ENCODE results near the gene TBX22.
"Not testable (repeated sequence)": the region's sequence is repeated elsewhere in the genome, so short reads cannot be mapped to it uniquely, and the experiment has no call there.

TBX22 gene, protein sequence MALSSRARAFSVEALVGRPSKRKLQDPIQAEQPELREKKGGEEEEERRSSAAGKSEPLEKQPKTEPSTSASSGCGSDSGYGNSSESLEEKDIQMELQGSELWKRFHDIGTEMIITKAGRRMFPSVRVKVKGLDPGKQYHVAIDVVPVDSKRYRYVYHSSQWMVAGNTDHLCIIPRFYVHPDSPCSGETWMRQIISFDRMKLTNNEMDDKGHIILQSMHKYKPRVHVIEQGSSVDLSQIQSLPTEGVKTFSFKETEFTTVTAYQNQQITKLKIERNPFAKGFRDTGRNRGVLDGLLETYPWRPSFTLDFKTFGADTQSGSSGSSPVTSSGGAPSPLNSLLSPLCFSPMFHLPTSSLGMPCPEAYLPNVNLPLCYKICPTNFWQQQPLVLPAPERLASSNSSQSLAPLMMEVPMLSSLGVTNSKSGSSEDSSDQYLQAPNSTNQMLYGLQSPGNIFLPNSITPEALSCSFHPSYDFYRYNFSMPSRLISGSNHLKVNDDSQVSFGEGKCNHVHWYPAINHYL

GRCh38 chrX:80014141-80014940, at the start of gene TBX22:
TSS of gene TBX22 (plus strand) at chrX:80014753. CDS start at chrX:80022270, 7,517 bp downstream.
- DNase-seq (ENCODE audit: low spot score): no peak

- DNase-seq (ENCODE audit: low spot score): no peak
These were observed 38.9 kb upstream of the TBX22 start for GRCh38 chrX:79975605-79976004.

GRCh38 chrX:80004458-80004857, 10.1 kb upstream of the TBX22 start:
- DNase-seq (ENCODE audit: low spot score): no peak

DNA sequence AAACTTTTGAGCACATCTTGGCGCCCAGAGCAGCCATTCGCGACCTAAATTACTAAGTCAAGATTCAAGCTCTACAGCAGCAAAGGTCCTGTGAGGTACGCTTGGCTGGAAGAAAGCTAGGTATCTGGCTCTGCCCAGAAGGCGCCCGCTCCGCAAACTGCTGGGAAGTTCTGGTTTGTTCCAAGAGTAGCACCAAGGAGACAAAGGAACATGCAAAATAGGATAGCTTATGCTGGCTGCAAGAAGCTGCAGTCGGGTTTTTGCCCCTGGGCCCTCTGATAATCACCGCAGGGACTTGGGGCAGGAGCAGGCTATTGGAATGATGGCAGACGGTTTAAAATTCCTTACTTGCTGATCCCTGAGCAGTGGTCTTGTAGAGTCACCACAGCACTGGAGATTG, 3.0 kb upstream of the TBX22 start:
- no peak for DNase-seq (ENCODE audit: low spot score)

DNA sequence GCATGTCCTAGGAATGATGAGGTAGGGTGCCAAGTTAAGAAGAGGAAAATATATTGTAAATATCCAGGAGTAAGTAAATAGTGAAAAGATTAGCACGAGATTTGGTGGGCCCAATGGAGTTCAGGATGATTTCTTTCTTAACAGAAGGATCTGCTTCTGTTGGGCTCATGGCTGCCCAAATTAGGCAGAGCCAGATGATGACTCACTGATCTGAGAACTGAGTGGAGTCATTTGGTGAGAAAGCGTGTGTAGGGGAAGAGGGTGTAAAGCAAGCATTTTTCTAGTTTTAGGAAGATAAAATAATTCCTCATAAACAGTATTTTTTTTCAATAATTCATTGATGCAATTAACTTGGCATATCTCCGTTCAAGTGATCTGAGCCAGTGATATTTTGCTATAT, 1.6 kb downstream of the TBX22 start:
- DNase-seq (ENCODE audit: low spot score): no peak

GRCh38 chrX:80021621-80022020, 7.1 kb downstream of the TBX22 start:
- no peak for DNase-seq (ENCODE audit: low spot score)

DNA sequence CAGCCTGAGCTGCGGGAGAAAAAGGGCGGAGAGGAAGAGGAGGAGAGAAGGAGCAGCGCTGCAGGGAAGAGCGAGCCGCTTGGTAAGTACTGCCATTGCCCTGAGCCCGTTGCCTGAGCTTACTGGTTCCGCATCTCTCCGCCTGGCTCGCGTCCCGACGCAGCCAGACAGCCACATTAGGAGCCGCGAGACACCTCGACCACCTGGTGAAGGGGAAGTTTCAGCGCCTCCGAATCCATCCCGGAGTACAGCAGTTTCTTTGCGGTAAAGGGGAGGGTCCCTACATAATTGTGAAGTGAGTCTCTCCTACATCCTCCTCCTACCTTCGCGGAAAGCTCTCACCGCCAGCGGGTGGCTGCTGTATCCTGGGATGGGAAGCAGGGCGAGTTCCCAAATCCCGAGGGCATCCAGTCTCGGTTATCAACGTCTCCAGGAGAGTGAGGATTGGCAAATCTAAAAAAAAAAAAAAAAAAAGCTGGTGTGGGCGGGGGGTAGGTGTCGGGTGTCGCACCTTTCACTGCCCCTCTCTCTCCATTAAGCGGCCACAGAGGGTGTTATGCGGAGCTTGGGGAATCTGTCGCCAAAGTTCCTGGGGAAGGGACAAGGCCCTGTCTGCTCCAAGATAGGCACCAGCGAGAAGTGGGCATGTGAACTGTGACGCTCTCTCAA, 7.9 kb downstream of the TBX22 start:
- no peak for DNase-seq (ENCODE audit: low spot score)

DNA sequence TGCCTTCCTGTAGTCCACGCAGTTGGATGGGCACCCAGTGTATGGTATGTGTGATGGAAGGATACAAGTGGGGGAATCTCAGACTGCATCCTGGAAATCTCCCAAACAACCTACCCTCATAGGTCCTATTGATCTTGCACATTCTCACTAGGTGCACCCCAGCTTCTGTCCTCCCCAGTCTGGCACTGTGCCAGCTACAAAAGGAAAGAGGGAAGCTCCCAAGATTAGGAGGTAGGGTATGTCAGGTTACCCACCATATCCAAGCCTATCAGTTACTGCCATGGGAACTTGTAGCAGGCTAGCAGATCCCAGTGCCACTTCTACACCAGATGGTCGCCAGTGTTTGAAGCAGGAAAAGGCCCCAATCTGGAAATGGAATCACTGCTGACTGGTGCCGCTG, 11.6 kb downstream of the TBX22 start:
- DNase-seq (ENCODE audit: low spot score): no peak

DNA sequence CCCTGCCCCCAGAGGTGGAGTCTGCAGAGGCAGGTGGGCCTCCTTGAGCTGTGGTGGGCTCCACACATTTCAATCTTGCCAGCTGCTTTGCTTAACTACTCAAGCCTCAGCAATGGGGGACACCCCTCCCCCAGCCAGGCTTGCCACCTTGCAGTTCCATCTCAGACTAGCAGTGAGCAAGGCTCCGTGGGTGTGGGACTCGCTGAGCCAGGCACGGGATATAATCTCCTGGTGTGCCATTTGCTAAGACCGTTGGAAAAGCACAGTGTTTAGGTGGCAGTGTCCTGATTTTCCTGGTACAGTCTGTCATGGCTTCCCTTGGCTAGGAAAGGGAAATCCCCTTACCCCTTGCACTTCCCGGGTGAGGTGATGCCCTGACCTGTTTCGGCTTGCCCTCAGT, 51.6 kb downstream of the TBX22 start:
- not testable (repeated sequence) for DNase-seq (ENCODE audit: low spot score)

DNA sequence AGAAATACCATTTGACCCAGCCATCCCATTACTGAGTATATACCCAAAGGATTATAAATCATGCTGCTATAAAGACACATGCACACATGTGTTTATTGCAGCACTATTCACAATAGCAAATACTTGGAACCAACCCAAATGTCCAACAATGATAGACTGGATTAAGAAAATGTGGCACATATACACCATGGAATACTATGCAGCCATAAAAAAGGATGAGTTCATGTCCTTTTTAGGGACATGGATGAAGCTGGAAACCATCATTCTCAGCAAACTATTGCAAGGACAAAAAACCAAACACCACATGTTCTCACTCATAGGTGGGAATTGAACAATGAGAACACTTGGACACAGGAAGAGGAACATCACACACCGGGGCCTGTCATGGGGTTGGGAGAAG, 61.1 kb downstream of the TBX22 start:
- not testable (repeated sequence) for DNase-seq (ENCODE audit: low spot score)

Measured in LoVo (cell line).